Heart left ventricle (tissue), 13 donors: ENCODE results near the gene LIPE.

Experiments used
- POLR2A ChIP-seq, 2 donors: fragments of 450-650 bp; IDR thresholded peaks; one replicate each; pipeline ENCODE4 v1.6.1; 2017; ENCODE audit warnings: antibody characterized with exemption in 2 of 2, mild to moderate bottlenecking in 2 of 2, moderate library complexity in 2 of 2
- TF ChIP-seq, protein P1 (sequence below), 12 donors: fragments of 200-600 bp; sonication (generic) in 4 of 12; IDR thresholded peaks; one replicate each; pipeline versions ENCODE4 v1.5.0 to v1.8.0; 2018 to 2022; ENCODE audit warnings: antibody characterized with exemption in 12 of 12, mild to moderate bottlenecking in 5 of 12
- donor health status: ischemic (EF 13 %, LVEDD 7.1; RV severe dilation, severe dysfunction).
- donor health status: DM: no; HTN: yes; CAD: no.
- donor health status: DM: no; HTN: no; CAD: no.
- donor health status: ischemic (EF 25% LVEDD 6.9; RV normal size, moderate dysfunction).
- donor health status: ischemic (EF 25% LVEDD 5.7; RV mildly dilated, moderate dysfunction).
- donor health status: ischemic (EF 35%, LVEDD 5.7; RV mildly dilated, moderate dysfunction).
- donor health status: nonischemic (EF 11% LVEDD 7.7; RV severe dilation, severe dysfunction).
- donor health status: DM: yes; HTN: yes; CAD: no.
- donor health status: PGD.
- donor health status: ischemic (EF 29% LVEDD 5.4; RV normal size, mild dysfunction).
- donor health status: nonischemic (EF 23%, LVEDD 6.1; RV moderate dilation, normal function).

DNA sequence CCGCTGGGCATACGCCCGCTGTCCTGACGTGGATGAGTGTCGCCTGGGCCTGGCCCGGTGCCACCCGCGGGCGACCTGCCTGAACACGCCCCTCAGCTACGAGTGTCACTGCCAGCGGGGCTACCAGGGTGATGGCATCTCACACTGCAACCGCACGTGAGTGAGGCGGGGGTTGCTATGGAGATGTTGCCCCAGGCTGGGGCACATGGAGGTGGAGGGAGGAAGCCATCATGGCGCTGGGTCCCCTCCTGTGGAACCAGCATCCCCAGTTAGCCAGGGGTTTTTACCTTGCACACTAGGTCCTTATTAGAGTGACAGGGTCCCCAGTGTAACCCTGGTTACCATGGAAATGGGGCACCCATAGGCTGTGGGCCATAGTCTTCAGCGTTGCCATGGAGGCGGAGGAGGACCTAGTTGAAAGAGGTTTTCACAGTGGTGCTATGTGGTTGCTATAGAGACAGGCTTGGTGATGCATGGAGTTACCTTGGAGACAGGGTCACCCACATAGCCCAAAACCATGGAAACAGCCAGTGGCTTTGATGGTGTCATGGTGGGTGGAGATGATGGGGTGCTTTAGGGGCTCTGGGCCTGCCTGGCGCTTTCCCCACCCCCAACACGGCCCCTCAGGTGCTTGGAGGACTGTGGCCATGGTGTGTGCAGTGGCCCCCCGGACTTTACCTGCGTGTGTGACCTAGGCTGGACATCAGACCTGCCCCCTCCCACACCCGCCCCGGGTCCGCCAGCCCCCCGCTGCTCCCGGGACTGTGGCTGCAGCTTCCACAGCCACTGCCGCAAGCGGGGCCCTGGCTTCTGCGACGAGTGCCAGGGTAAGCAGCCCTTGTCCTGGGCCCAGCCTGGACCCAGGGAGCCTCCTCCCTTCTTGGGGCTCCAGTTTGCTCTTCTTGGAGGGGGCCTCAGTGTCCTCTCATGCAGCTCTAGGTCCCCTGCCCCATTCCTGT lies 74.6 kb downstream of the LIPE start:
- TF ChIP-seq, protein P1, sequence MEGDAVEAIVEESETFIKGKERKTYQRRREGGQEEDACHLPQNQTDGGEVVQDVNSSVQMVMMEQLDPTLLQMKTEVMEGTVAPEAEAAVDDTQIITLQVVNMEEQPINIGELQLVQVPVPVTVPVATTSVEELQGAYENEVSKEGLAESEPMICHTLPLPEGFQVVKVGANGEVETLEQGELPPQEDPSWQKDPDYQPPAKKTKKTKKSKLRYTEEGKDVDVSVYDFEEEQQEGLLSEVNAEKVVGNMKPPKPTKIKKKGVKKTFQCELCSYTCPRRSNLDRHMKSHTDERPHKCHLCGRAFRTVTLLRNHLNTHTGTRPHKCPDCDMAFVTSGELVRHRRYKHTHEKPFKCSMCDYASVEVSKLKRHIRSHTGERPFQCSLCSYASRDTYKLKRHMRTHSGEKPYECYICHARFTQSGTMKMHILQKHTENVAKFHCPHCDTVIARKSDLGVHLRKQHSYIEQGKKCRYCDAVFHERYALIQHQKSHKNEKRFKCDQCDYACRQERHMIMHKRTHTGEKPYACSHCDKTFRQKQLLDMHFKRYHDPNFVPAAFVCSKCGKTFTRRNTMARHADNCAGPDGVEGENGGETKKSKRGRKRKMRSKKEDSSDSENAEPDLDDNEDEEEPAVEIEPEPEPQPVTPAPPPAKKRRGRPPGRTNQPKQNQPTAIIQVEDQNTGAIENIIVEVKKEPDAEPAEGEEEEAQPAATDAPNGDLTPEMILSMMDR (IDR thresholded peaks at IDR 0.05), result no peak
- no peak for TF ChIP-seq POLR2A (IDR thresholded peaks at IDR 0.05)
